HFFc6 (cell line): ENCODE measurements around the gene PTPRD. TPM values are rescaled to one million over a fixed set of nuclear protein-coding genes. Genes with fewer than 3 reads are reported as not detected.

Source experiments
- DNase-seq: peaks from one replicate; pipeline ENCODE4 v3.0.0-alpha.2; 2018
- H3K27ac Mint-ChIP-seq: 2 replicates; pipeline ENCODE4 v1.8.0; 2020; ENCODE audit warnings: mild to moderate bottlenecking, mixed read lengths
- H3K27me3 Mint-ChIP-seq: 2 replicates; pipeline ENCODE4 v1.8.0; 2021; ENCODE audit warnings: mild to moderate bottlenecking, moderate library complexity, mixed read lengths; ENCODE audit not compliant: insufficient read depth
- H3K36me3 Mint-ChIP-seq: 2 replicates; pipeline ENCODE4 v1.8.0; 2021; ENCODE audit warnings: low read depth, mixed read lengths
- H3K4me1 Mint-ChIP-seq: 2 replicates; pipeline ENCODE4 v1.8.0; 2020; ENCODE audit warnings: low read depth, mixed read lengths
- H3K4me3 Mint-ChIP-seq: 2 replicates; pipeline ENCODE4 v1.8.0; 2020; ENCODE audit warnings: mild to moderate bottlenecking, moderate library complexity, mixed read lengths
- H3K9me3 Mint-ChIP-seq: 2 replicates; pipeline ENCODE4 v1.8.0; 2020; ENCODE audit warnings: mild to moderate bottlenecking, mixed read lengths
- total RNA-seq, 6 experiments: library from RNA; stranded (reverse); fragmentation: NEBNext Ultra II Directional; extraction: Animal tissue kit (Norgen Biotek cat#: 25700); gene quantifications; 2 replicates in 1 of 6; 3 replicates in 5 of 6; pipeline ENCODE4 v1.2.3, GENCODE V29; 2021
- TF ChIP-seq, protein P1 (sequence below): fragments of 200-600 bp; sonication (generic); IDR thresholded peaks from 2 replicates; pipeline ENCODE4 v1.5.0; 2021; ENCODE audit warnings: antibody characterized with exemption, mild to moderate bottlenecking

The PTPRD gene
- total RNA-seq, 6 experiments from 2014 or later: not detected

DNA sequence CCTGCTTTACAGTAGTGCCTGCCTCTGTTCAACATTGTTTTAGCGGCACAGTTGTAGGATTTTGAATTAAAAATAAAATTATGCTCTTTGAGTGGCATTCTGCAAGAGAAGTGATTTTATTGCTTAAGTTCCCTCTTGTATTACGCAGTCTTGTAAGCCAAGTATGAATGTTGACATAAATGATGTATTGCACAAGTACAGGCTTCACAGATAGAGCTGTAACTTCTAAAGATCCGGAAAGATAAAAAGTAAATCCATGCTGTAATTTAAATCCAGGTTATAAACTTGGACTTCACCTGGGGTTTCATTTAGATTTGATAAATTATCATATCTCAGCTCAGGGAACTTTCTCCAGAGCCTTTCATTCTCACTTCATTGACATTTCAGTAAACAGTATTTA is 1114.7 kb downstream of the PTPRD start:
- Mint-ChIP-seq H3K27me3 (no peaks in the 10 kb centered on the region), H3K36me3 (no peaks in the 10 kb centered on the region), H3K27ac (no peak overlapping the region), H3K4me3 (no peak overlapping the region), H3K4me1 (no peaks in the 10 kb centered on the region), H3K9me3 (peaks cover 50% of the 10 kb centered on the region)
- TF ChIP-seq, protein P1, sequence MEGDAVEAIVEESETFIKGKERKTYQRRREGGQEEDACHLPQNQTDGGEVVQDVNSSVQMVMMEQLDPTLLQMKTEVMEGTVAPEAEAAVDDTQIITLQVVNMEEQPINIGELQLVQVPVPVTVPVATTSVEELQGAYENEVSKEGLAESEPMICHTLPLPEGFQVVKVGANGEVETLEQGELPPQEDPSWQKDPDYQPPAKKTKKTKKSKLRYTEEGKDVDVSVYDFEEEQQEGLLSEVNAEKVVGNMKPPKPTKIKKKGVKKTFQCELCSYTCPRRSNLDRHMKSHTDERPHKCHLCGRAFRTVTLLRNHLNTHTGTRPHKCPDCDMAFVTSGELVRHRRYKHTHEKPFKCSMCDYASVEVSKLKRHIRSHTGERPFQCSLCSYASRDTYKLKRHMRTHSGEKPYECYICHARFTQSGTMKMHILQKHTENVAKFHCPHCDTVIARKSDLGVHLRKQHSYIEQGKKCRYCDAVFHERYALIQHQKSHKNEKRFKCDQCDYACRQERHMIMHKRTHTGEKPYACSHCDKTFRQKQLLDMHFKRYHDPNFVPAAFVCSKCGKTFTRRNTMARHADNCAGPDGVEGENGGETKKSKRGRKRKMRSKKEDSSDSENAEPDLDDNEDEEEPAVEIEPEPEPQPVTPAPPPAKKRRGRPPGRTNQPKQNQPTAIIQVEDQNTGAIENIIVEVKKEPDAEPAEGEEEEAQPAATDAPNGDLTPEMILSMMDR: no peak
- DNase-seq: no peak

DNA sequence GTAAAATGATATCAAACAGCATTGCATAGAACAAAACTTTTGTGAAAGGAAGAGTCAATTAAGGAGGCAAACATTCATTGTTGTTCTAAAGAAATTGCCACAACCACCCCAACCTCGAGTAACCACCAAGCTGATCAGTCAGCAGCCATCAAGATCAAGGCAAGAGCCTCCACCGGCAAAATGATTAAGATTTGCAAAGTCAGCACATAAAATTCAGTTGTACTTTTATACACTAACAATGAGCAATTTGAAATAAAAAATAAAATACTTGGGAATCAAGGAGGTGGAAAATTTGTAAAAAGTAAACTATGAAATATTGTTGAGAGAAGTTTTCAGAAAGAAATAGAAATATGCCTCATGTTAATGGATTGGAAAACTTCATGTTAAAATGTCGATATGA is 1118.5 kb downstream of the PTPRD start:
- TF ChIP-seq, protein P1: no peak
- Mint-ChIP-seq H3K27ac (no peak overlapping the region), H3K27me3 (no peaks in the 10 kb centered on the region), H3K4me1 (no peaks in the 10 kb centered on the region), H3K9me3 (peaks cover 55% of the 10 kb centered on the region), H3K4me3 (no peak overlapping the region), H3K36me3 (no peaks in the 10 kb centered on the region)
- no peak for DNase-seq

DNA sequence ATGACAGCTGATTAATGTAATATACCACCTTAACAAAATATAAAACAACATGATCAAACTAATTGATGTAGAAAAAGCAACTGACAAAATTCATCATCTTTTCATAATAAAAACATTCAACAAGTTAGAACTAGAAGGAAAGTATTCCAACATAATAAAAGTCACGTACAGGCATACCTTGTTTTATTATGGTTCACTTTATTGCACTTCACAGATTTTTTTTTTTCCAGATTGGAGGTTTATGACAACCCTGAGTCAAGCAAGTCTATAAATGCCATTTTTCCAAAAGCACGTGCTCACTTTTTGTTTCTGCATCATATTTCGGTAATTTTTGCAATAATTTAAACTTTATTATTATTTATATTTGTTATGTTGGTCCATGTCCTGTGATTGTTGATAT is 1120.3 kb downstream of the PTPRD start:
- Mint-ChIP-seq H3K36me3 (no peaks in the 10 kb centered on the region), H3K27me3 (no peaks in the 10 kb centered on the region), H3K9me3 (peaks cover 49% of the 10 kb centered on the region), H3K4me3 (no peak overlapping the region), H3K27ac (no peak overlapping the region), H3K4me1 (no peaks in the 10 kb centered on the region)
- TF ChIP-seq, protein P1: no peak
- no peak for DNase-seq

DNA sequence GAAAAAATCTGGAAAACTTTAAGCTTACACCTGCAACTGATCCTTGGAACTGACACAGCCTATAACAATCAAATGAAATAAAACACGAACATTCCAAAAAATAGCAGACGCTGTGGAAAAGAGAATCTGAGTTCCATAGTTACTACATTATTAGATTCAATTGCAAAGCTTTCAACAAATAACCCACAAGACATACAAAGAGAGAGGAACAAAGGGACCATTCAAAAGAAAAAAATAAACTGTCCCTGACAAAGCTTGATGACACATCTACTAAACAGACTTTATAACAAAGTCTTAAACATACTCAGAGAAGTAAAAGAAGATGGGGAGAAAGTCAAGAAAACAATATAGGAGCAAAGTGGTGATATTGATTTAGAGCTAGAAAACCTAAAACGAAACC is 1123.6 kb downstream of the PTPRD start:
- Mint-ChIP-seq H3K4me3 (no peak overlapping the region), H3K36me3 (no peaks in the 10 kb centered on the region), H3K4me1 (no peaks in the 10 kb centered on the region), H3K27me3 (no peaks in the 10 kb centered on the region), H3K9me3 (peaks cover 41% of the 10 kb centered on the region), H3K27ac (no peak overlapping the region)
- TF ChIP-seq, protein P1: no peak
- no peak for DNase-seq

DNA sequence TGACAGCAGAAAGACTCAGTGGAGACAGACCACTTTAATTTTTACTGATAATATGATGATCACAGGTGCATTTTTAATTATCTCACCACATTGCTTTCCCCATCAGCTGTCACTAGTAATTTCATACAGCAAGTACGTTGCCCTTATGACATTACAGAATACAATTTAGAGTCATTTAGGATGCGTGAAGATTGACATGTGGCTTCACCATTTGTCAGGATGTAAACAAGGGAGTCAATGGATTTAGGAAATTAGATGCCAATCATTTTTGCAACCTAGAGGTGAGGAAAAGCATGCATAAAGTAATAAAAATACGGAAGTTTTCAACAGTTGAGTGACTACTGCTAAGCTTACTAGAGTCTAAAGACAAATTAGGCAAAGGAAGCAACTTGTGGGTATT is 1129.6 kb downstream of the PTPRD start:
- DNase-seq: no peak
- Mint-ChIP-seq H3K27ac (no peak overlapping the region), H3K4me3 (no peak overlapping the region), H3K36me3 (no peaks in the 10 kb centered on the region), H3K27me3 (no peaks in the 10 kb centered on the region), H3K4me1 (no peaks in the 10 kb centered on the region), H3K9me3 (peaks cover 26% of the 10 kb centered on the region)
- TF ChIP-seq, protein P1: no peak

DNA sequence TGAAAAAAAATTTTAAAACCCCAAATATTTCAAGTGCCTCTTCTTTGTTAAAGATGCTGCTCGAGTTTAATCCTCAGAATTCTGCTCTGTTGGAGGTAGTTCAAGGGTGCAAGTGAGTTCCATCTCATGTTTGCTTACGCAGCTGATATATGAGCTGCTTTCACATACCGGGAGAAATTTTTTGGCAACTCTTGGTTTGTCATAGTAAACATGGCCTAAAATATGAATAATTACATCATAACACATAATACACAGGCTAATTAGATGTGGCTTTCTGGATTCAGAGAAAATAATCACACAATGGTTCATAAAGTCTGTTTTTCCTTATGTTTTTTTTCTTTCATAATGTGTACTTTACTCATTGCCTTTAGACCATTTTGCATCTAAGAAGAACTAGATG is 1134.1 kb downstream of the PTPRD start:
- TF ChIP-seq, protein P1: no peak
- Mint-ChIP-seq H3K9me3 (peaks cover 27% of the 10 kb centered on the region), H3K36me3 (no peaks in the 10 kb centered on the region), H3K4me1 (no peaks in the 10 kb centered on the region), H3K4me3 (no peak overlapping the region), H3K27me3 (no peaks in the 10 kb centered on the region), H3K27ac (no peak overlapping the region)
- DNase-seq: no peak
